Motor neuron (in vitro differentiated cells): ENCODE results near the gene C2CD3. TPM values are rescaled to one million over a fixed set of nuclear protein-coding genes. Genes with fewer than 3 reads are reported as not detected.
A peak's percentile ranks its signal among the peaks of the same experiment; 100 is the strongest.
"Not testable (repeated sequence)": the region's sequence is repeated elsewhere in the genome, so short reads cannot be mapped to it uniquely, and the experiment has no call there.

ENCODE experiments used
- ATAC-seq, 8 experiments: fragments of 200-7000 bp; cut with Tn5 transposase; replicated peaks in 6 of 8; 2 replicates each; pipeline ENCODE4 v1.8.0; 2021; ENCODE audit warnings: mild to moderate bottlenecking in 8 of 8, moderate library complexity in 8 of 8
- H3K27ac ChIP-seq, 2 donors: fragments of 250-450 bp; sonication (Bioruptor Pico); 2 replicates each; pipeline ENCODE4 v1.9.0; 2021; ENCODE audit warnings: antibody characterized with exemption in 2 of 2, mild to moderate bottlenecking in 2 of 2, moderate library complexity in 1 of 2
- H3K4me1 ChIP-seq, 2 donors: fragments of 250-450 bp; sonication (Bioruptor Pico); replicated peaks in 1 of 2; 2 replicates each; pipeline ENCODE4 v1.6.1; 2021; ENCODE audit warnings: antibody characterized with exemption in 2 of 2, mild to moderate bottlenecking in 2 of 2, moderate library complexity in 1 of 2
- H3K4me3 ChIP-seq, 5 donors: fragments of 250-450 bp; sonication (Bioruptor Pico); 2 replicates each; pipeline ENCODE4 v1.9.0; 2021; ENCODE audit warnings: antibody characterized with exemption in 5 of 5, mild to moderate bottlenecking in 5 of 5, moderate library complexity in 4 of 5
- WGBS, 10 experiments: fragments of 450-650 bp; shearing (Covaris generic); methylation state at CpG; one replicate each; pipeline ENCODE4 v1.0.0; 2022; 5-methylcytosine and 5-hydroxymethylcytosine counted together
- in situ Hi-C, 9 experiments: fragments of 400-800 bp; cut with MboI; loops; one replicate each; pipeline ENCODE4 v1.15.0; 2021; ENCODE audit warnings: low sequenced_read_pairs in 9 of 9, low pct_unique_long_range_greater_than_20kb in 2 of 9; ENCODE audit not compliant: unreplicated experiment in 9 of 9
- total RNA-seq, 8 experiments: library from RNA; unstranded; fragments of 300-600 nt; gene quantifications; 2 replicates each; pipeline versions ENCODE4 v1.2.3 to v1.2.4, GENCODE V29; 2022

The C2CD3 gene
- total RNA-seq, 8 experiments from 2014 or later = 8.0 to 26.3 (median 15.2) TPM

- Histone ChIP-seq H3K4me3 (no peak overlapping the region), H3K4me1 (peaks cover 7 to 12% of the 10 kb centered on the region in 2 donors), H3K27ac (no peak overlapping the region)
- ATAC-seq = no peak
- 94 to 100% (median 100%) methylated on average over 1 to 4 of the region's 4 CpGs for WGBS, 10 experiments
- in situ Hi-C loops = no loop called here
These were observed 26.2 kb downstream of the C2CD3 start for GRCh38 chr11:74144592-74144991.

GRCh38 chr11:74142624-74143023, 28.2 kb downstream of the C2CD3 start:
- WGBS, 10 experiments = 50 to 100% (median 89%) methylated on average over 2 to 3 of the region's 3 CpGs
- H3K27ac ChIP-seq = no peak overlapping the region
- in situ Hi-C loops = no loop called here
- peaks cover 12 to 18% of the 10 kb centered on the region in 2 donors for H3K4me1 ChIP-seq
- no peak overlapping the region for H3K4me3 ChIP-seq
- no peak for ATAC-seq

DNA sequence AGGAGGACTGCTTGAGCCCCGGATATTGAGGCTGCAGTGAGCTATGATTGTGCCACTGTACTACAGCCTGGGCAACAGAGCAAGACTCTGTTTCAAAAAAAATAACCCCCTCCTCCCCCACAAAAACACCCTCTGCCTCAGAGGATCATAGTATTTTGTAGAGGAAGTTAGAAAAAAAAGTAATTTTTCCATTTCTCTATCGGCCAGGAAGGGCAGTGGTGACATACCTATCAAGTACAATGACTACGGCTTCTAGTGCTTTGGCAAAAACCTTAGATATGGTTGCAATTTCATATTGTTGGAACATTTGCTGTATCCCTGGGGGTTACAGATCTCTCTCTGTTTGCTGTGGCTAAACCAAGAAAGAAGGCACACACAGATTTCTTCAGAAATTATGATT, 28.9 kb downstream of the C2CD3 start:
- 80 to 100% (median 96%) methylated on average over 1 to 3 of the region's 3 CpGs; no CpG with 5 or more reads in 2 of the 10 experiments for WGBS, 10 experiments
- ATAC-seq = no peak
- in situ Hi-C loops = no loop called here
- Histone ChIP-seq H3K27ac (no peak overlapping the region), H3K4me3 (no peak overlapping the region), H3K4me1 (peaks cover 12 to 18% of the 10 kb centered on the region in 2 donors)

- WGBS, 10 experiments = 0 to 70% (median 40%) methylated on average over 1 to 2 of the region's 2 CpGs; no CpG with 5 or more reads in 5 of the 10 experiments
- ATAC-seq = peak in 7 of 8 experiments; percentile 25 to 89 (median 85)
- in situ Hi-C loops = no loop called here
- peaks cover 12 to 18% of the 10 kb centered on the region in 2 donors for H3K4me1 ChIP-seq
- no peak overlapping the region for H3K4me3 ChIP-seq
- H3K27ac ChIP-seq = no peak overlapping the region
These were observed 29.5 kb downstream of the C2CD3 start for GRCh38 chr11:74141241-74141695.

DNA sequence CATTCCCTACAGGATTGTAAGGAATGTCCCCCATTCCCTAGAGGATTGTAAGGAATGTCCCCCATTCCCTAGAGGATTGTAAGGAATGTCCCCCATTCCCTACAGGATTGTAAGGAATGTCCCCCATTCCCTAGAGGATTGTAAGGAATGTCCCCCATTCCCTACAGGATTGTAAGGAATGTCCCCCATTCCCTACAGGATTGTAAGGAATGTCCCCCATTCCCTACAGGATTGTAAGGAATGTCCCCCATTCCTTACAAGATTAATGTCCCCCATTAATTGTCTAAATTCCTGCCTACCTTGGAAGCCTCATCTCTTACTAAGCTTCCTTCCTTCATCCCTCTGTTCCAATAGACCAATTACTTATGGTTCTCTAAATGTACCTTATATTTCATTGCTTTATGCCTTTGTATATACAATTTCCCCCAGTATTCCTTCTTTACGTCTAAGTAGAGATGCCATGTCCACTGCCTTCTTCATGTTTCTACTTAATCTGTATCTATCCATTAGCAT, 30.8 kb downstream of the C2CD3 start:
- H3K27ac ChIP-seq, ATAC-seq, in situ Hi-C loops, H3K4me3 ChIP-seq: not testable (repeated sequence)
- H3K4me1 ChIP-seq = peaks cover 12 to 18% of the 10 kb centered on the region in 2 donors
- 80 to 100% (median 100%) methylated on average over 1 of the region's 1 CpG; no CpG with 5 or more reads in 1 of the 10 experiments for WGBS, 10 experiments

GRCh38 chr11:74139151-74139918, 31.5 kb downstream of the C2CD3 start:
- H3K4me1 ChIP-seq = peaks cover 12 to 18% of the 10 kb centered on the region in 2 donors
- no peak overlapping the region for H3K27ac ChIP-seq
- H3K4me3 ChIP-seq = no peak overlapping the region
- in situ Hi-C loops = no loop called here
- 19 to 99% (median 91%) methylated on average over 3 to 6 of the region's 6 CpGs; no CpG with 5 or more reads in 1 of the 10 experiments for WGBS, 10 experiments
- ATAC-seq = peak in 1 of 8 experiments; percentile 5

- Histone ChIP-seq H3K4me3 (no peak overlapping the region), H3K27ac (no peak overlapping the region), H3K4me1 (peaks cover 12 to 18% of the 10 kb centered on the region in 2 donors)
- 0 to 60% (median 17%) methylated on average over 1 to 2 of the region's 2 CpGs; no CpG with 5 or more reads in 1 of the 10 experiments for WGBS, 10 experiments
- in situ Hi-C loops = no loop called here
- ATAC-seq = peak; percentile 44 to 98 (median 78)
These were observed 32.2 kb downstream of the C2CD3 start for GRCh38 chr11:74138572-74138971.

- Histone ChIP-seq H3K4me3 (no peak overlapping the region), H3K27ac (no peak overlapping the region), H3K4me1 (peaks cover 12 to 18% of the 10 kb centered on the region in 2 donors)
- WGBS, 10 experiments = 47 to 94% (median 60%) methylated on average over 1 to 2 of the region's 2 CpGs; no CpG with 5 or more reads in 3 of the 10 experiments
- peak in 3 of 8 experiments; percentile 1 to 28 (median 16) for ATAC-seq
- in situ Hi-C loops = no loop called here
These were observed 32.8 kb downstream of the C2CD3 start for GRCh38 chr11:74138021-74138420.

GRCh38 chr11:74135127-74135840, 35.5 kb downstream of the C2CD3 start:
- no peak for ATAC-seq
- in situ Hi-C loops = no loop called here
- 81 to 100% (median 92%) methylated on average over 1 to 3 of the region's 3 CpGs; no CpG with 5 or more reads in 3 of the 10 experiments for WGBS, 10 experiments
- no peak overlapping the region for H3K4me3 ChIP-seq
- H3K4me1 ChIP-seq = peaks cover 3 to 11% of the 10 kb centered on the region in 2 donors
- no peak overlapping the region for H3K27ac ChIP-seq

DNA sequence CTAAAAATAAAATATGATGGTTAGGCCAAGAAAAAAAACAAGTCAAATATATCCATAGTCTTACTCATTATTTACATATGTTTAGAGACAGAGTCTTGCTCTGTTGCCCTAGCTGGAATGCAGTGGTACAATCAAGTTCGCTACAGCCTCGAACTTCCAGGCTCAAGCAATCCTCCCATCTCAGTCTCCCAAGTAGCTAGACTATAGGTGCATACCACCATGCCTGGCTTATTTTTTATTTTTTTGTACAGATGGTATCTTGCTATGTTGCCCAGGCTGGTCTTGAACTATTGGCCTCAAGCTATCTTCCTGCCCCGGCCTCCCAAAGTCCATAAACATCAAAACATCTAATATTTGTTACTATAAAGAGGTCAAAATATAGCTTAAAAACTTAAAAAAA, 36.1 kb downstream of the C2CD3 start:
- H3K27ac ChIP-seq = no peak overlapping the region
- ATAC-seq = no peak
- H3K4me3 ChIP-seq = no peak overlapping the region
- in situ Hi-C loops = no loop called here
- WGBS, 10 experiments = 76 to 100% (median 98%) methylated on average over 2 to 3 of the region's 3 CpGs; no CpG with 5 or more reads in 2 of the 10 experiments
- peaks cover 0 to 11% of the 10 kb centered on the region in 2 donors for H3K4me1 ChIP-seq

DNA sequence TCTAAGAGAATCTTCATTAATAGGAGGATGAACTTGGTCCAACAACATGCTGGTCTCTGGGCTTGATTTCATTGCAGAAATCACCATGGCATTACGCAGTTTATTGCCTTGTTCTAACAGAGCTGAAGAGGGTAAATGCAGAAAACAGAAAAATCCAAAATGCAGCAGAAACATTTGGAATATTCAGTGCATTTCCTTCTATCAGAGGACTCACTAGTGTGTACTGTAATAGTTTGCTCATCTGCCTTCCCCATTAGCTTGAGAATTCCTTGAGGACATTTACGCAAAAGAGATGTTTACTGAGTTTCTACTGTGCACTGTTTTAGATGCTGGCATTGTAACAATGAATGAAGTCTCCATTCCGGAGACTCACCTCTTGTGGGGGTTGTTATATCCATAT, 37.4 kb downstream of the C2CD3 start:
- WGBS, 10 experiments = 73 to 100% (median 93%) methylated on average over 1 to 3 of the region's 3 CpGs; no CpG with 5 or more reads in 1 of the 10 experiments
- no peak overlapping the region for H3K4me3 ChIP-seq
- no peak for ATAC-seq
- in situ Hi-C loops = no loop called here
- H3K4me1 ChIP-seq = peaks cover 0 to under 1% of the 10 kb centered on the region in 2 donors
- no peak overlapping the region for H3K27ac ChIP-seq

GRCh38 chr11:74132833-74133232, 38.0 kb downstream of the C2CD3 start:
- in situ Hi-C loops = no loop called here
- Histone ChIP-seq H3K27ac (no peak overlapping the region), H3K4me1 (no peaks in the 10 kb centered on the region), H3K4me3 (no peak overlapping the region)
- 0 to 100% (median 67%) methylated on average over 1 to 3 of the region's 3 CpGs; no CpG with 5 or more reads in 1 of the 10 experiments for WGBS, 10 experiments
- peak in 2 of 8 experiments; percentile 59 to 74 for ATAC-seq

GRCh38 chr11:74129121-74129520, 41.7 kb downstream of the C2CD3 start:
- no CpG with 5 or more reads among the region's 33 CpGs for WGBS, 10 experiments
- in situ Hi-C loops, H3K4me1 ChIP-seq, H3K27ac ChIP-seq, ATAC-seq, H3K4me3 ChIP-seq: not testable (repeated sequence)
